Eye (tissue), 1 donor: ENCODE data around the gene ARHGAP28.
"Not testable (repeated sequence)": the region's sequence is repeated elsewhere in the genome, so short reads cannot be mapped to it uniquely, and the experiment has no call there.

ENCODE experiments used
- DNase-seq: peaks from one replicate; pipeline ENCODE4 v3.0.0-alpha.2; 2015

Gene ARHGAP28

GRCh38 chr18:6776188-6776587, 46.7 kb downstream of the ARHGAP28 start:
- DNase-seq: peak; percentile 71

- no peak for DNase-seq
Measured at GRCh38 chr18:6777509-6777908, 48.0 kb downstream of the ARHGAP28 start.

GRCh38 chr18:6778459-6779247, 49.1 kb downstream of the ARHGAP28 start:
- no peak for DNase-seq

GRCh38 chr18:6781142-6781714, 51.7 kb downstream of the ARHGAP28 start:
- DNase-seq: peak; percentile 78

- no peak for DNase-seq
Measured at GRCh38 chr18:6781796-6782195, 52.3 kb downstream of the ARHGAP28 start.

- no peak for DNase-seq
Measured at GRCh38 chr18:6782861-6783260, 53.3 kb downstream of the ARHGAP28 start.

- DNase-seq: no peak
Measured at GRCh38 chr18:6784046-6784445, 54.5 kb downstream of the ARHGAP28 start.

- no peak for DNase-seq
Measured at GRCh38 chr18:6785001-6785400, 55.5 kb downstream of the ARHGAP28 start.

GRCh38 chr18:6785411-6785810, 55.9 kb downstream of the ARHGAP28 start:
- DNase-seq: no peak

GRCh38 chr18:6792391-6792790, 62.9 kb downstream of the ARHGAP28 start:
- DNase-seq: no peak

- DNase-seq: no peak
Measured at GRCh38 chr18:6793455-6793854, 63.9 kb downstream of the ARHGAP28 start.

- DNase-seq: no peak
Measured at GRCh38 chr18:6793986-6794385, 64.5 kb downstream of the ARHGAP28 start.

- DNase-seq: no peak
Measured at GRCh38 chr18:6795307-6795706, 65.8 kb downstream of the ARHGAP28 start.

- no peak for DNase-seq
Measured at GRCh38 chr18:6796511-6796910, 67.0 kb downstream of the ARHGAP28 start.

- no peak for DNase-seq
Measured at GRCh38 chr18:6797171-6797570, 67.7 kb downstream of the ARHGAP28 start.

- DNase-seq: no peak
Measured at GRCh38 chr18:6798896-6799295, 69.4 kb downstream of the ARHGAP28 start.

- not testable (repeated sequence) for DNase-seq
Measured at GRCh38 chr18:6800309-6800708, 70.8 kb downstream of the ARHGAP28 start.

- DNase-seq: no peak
Measured at GRCh38 chr18:6807515-6808257, 78.2 kb downstream of the ARHGAP28 start.

GRCh38 chr18:6810191-6810590, 80.7 kb downstream of the ARHGAP28 start:
- no peak for DNase-seq

GRCh38 chr18:6811816-6812215, 82.3 kb downstream of the ARHGAP28 start:
- no peak for DNase-seq

- no peak for DNase-seq
Measured at GRCh38 chr18:6814882-6815425, 85.4 kb downstream of the ARHGAP28 start.

- DNase-seq: no peak
Measured at GRCh38 chr18:6816154-6816553, 86.6 kb downstream of the ARHGAP28 start.

GRCh38 chr18:6819332-6819731, 89.8 kb downstream of the ARHGAP28 start:
- no peak for DNase-seq

GRCh38 chr18:6820314-6820713, 90.8 kb downstream of the ARHGAP28 start:
- DNase-seq: no peak
